ENCODE measurements around the gene ELF4.

Gene ELF4

GRCh38 chrX:130114141-130114588 is 3.9 kb upstream of the ELF4 start:
- no peak for DNase-seq

- DNase-seq: no peak
These were observed 1.2 kb upstream of the ELF4 start for GRCh38 chrX:130111220-130112154.

GRCh38 chrX:130109429-130110378 is 593 bp downstream of the ELF4 start:
- DNase-seq: peak in 1 of 14 donors; percentile 29

GRCh38 chrX:130108647-130109428 is 1.5 kb downstream of the ELF4 start:
- DNase-seq: no peak

- peak in 2 of 14 donors; percentile 2 to 30 for DNase-seq
These were observed 4.2 kb downstream of the ELF4 start for GRCh38 chrX:130106071-130106470.

GRCh38 chrX:130105244-130105643 is 5.1 kb downstream of the ELF4 start:
- DNase-seq: no peak

- no peak for DNase-seq
These were observed 6.7 kb downstream of the ELF4 start for GRCh38 chrX:130103605-130104004.

- peak in 1 of 14 donors; percentile 10 for DNase-seq
These were observed 10.1 kb downstream of the ELF4 start for GRCh38 chrX:130100180-130100579.

GRCh38 chrX:130098210-130098552 is 12.1 kb downstream of the ELF4 start:
- no peak for DNase-seq

GRCh38 chrX:130097507-130098209 is 12.6 kb downstream of the ELF4 start:
- no peak for DNase-seq

- DNase-seq: no peak
These were observed 14.9 kb downstream of the ELF4 start for GRCh38 chrX:130095249-130096030.

- DNase-seq: no peak
These were observed 15.6 kb downstream of the ELF4 start for GRCh38 chrX:130094696-130095095.

GRCh38 chrX:130093271-130093670 is 17.0 kb downstream of the ELF4 start:
- DNase-seq: no peak

- peak in 1 of 14 donors; percentile 12 for DNase-seq
These were observed 18.2 kb downstream of the ELF4 start for GRCh38 chrX:130091980-130092522.

GRCh38 chrX:130090364-130090763 is 19.9 kb downstream of the ELF4 start:
- DNase-seq: no peak

GRCh38 chrX:130086447-130087206 is 23.7 kb downstream of the ELF4 start:
- DNase-seq: no peak

GRCh38 chrX:130085551-130086446 is 24.5 kb downstream of the ELF4 start:
- DNase-seq: no peak

- no peak for DNase-seq
These were observed 25.6 kb downstream of the ELF4 start for GRCh38 chrX:130084631-130085237.

All from C1 segment of cervical spinal cord (tissue), 14 donors.